ENCODE measurements around the gene GRM6.

Gene GRM6

GRCh38 chr5:178992291-178992895 lies 2.7 kb downstream of the GRM6 start:
- no peak for DNase-seq (ENCODE audit: low read depth, low spot score)
- no peak overlapping the region for H3K4me3 ChIP-seq (ENCODE audit: low read depth, low read length)
- ChIA-PET POLR2A (no interaction called here), CTCF (no interaction called here)
- no peak for TF ChIP-seq CTCF (IDR thresholded peaks at IDR 0.05; ENCODE audit: insufficient read depth, low read length, missing control alignments)

DNA sequence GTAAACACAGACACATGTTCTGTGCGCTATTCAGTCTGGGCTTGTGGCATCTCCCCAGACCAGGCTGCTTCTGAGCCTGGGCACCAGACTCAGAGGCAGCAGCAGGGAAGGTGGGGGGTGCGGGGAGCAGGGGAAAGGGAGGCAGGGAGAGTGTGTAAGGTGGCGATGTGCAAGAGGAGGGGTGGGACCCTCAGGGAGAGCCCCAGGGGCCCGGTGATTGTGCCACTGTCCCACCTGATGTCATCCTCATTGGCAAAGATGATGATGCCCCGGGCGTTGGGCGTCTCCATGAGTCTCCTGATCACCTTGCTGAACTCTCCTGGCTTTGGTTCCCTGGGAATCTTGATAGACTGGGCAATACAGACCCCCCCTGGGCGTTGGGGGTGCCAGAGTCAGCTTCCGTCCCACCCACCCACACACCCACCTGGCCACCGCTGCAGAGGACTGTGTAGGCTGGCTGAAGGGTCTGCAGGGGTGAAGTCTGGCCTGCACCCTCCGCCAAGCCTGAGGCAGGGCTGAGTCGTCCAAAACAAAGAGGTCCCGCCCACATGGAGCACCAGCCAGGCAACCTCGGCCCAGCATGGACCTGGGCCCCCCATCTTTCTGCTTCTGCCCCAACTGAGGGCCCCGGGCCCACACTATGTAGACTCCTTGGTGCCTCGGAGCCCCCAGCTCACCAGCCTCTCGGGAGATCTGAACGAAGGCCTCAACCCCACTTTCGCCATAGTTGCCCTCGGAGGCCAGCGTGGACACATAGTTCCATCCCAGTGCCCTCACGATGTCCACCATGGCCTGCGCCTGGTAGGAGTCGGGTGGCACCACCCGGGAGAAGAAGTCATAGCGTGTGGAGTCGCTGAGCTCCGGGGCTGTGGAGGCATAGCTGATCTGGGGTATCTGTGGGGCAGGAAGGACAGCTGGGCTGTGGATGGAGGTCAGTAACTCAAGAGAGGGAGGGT lies 3.7 kb downstream of the GRM6 start:
- ChIA-PET POLR2A (no interaction called here), CTCF (no interaction called here)

GRCh38 chr5:178990491-178990890 lies 4.6 kb downstream of the GRM6 start:
- H3K4me3 ChIP-seq (ENCODE audit: low read depth, low read length), result no peak overlapping the region
- DNase-seq (ENCODE audit: low read depth, low spot score), result no peak
- CTCF ChIA-PET, result no interaction called here
- no peak for TF ChIP-seq CTCF (IDR thresholded peaks at IDR 0.05; ENCODE audit: insufficient read depth, low read length, missing control alignments)
- POLR2A ChIA-PET, result no interaction called here

More for the DNA sequence above, 3.7 kb downstream of the GRM6 start:
- no peak for DNase-seq (ENCODE audit: low read depth, low spot score)
- no peak overlapping the region for H3K4me3 ChIP-seq (ENCODE audit: low read depth, low read length)
- no peak for TF ChIP-seq CTCF (IDR thresholded peaks at IDR 0.05; ENCODE audit: insufficient read depth, low read length, missing control alignments)

DNA sequence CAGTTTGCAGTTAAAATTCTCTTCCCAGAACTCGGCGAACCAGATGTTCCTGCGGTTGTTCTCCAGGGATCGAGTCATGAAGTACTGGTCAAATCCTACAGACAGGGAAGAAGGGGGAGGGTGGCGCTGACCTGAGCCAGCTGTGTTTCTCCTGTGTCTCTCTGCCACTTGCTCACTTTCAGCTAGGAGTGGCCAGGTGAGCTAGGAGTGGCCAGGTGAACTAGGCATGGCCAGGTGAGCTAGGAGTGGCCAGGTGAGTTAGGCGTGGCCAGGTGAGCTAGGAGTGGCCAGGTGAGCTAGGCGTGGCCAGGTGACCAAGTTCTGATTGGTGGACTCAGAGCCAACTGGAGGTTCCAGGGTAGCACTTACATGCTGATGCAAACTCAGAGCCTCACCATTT lies 5.8 kb downstream of the GRM6 start:
- no peak for TF ChIP-seq CTCF (IDR thresholded peaks at IDR 0.05; ENCODE audit: insufficient read depth, low read length, missing control alignments)
- CTCF ChIA-PET, result no interaction called here
- POLR2A ChIA-PET, result no interaction called here
- DNase-seq (ENCODE audit: low read depth, low spot score), result no peak
- no peak overlapping the region for H3K4me3 ChIP-seq (ENCODE audit: low read depth, low read length)

DNA sequence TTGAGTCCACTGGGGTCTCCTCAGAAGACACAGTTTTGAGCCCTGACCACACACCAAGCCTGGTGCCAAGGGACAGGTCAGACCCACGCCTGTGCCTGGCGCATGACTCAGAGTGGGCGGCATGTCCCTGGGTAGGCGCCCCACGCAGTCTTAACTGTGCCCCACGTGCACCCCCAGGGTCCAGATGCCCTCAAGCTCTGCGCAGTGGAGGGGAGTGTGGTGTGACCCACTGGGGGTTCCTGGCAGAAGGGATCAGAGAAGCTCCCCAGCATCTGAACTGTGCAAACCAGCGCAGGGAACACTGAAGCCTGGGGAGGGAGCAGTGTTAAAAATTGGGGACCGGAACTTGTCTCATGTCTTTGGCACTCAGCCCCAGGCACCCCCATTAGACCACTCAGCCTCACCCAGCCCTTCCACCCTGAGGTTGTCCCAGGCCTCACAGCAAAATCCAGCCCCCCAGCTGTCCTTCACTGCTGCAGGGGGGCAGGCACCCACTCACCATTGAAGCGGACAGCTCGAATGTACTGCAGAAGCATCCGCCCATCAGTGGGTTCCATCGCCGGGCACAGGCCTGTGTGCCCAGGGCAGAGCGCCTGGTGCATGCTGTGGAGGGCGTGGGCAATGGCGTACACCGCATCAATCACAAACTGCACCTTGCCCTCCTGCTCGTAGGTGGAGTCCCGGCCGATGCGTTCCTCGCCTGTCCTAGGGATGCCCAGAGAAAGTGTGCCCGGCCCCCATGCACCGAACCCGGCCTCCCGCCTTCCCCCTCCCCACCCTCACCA lies 6.5 kb downstream of the GRM6 start:
- CTCF ChIA-PET, result no interaction called here
- POLR2A ChIA-PET, result no interaction called here
- TF ChIP-seq CTCF (IDR thresholded peaks at IDR 0.05; ENCODE audit: insufficient read depth, low read length, missing control alignments), result no peak
- DNase-seq (ENCODE audit: low read depth, low spot score), result no peak
- no peak overlapping the region for H3K4me3 ChIP-seq (ENCODE audit: low read depth, low read length)

Measured in AG04449 (cell line).